ENCODE data around the gene MAGI1. TPM values are rescaled to one million over a fixed set of nuclear protein-coding genes. Genes with fewer than 3 reads are reported as not detected.
A peak's percentile ranks its signal among the peaks of the same experiment; 100 is the strongest.

The MAGI1 gene
- total and polyA plus RNA-seq, 10 donors = 3.5 to 104 (median 62.3) TPM

DNA sequence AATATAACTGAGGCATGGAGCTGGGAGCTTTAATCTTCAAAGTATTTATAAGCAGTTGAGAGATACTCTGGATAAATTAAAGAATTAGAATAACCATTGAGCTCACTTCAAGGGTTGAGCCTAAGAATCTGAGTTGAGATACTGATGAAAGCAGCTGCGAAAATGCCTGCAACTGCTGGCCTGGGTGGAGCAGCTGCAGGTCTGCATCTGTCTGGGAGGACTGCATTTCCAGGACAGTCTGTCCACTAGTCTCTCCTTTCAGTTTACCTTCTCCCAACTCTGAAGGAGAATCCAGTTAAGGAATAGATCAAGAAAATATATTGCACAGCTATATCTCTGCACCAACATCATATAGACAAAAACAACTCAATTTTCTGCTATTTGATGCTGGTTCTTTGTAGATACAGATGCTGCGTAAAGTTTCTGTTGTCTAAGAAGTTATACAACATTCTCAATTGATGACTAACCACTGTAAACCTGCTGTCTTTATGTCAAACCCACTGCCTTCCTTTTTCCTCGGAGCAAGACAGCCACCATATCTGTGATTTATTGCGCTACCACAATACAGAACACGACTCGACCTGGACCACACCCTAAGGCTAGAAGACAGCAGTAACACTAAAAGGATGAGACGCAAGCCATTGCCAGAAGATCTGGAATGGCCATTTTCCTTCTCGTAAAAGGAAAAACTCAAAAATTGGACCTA lies 245.1 kb downstream of the MAGI1 start:
- no peaks in the 10 kb centered on the region for H3K27me3 ChIP-seq (replicated peaks in 1 of 7)
- H3K4me1 ChIP-seq = peaks cover 0 to 12% (median 2%) of the 10 kb centered on the region in 6 donors
- H3K9me3 ChIP-seq = no peaks in the 10 kb centered on the region
- WGBS, 5 donors = 63 to 69% (median 67%) methylated on average over 8 of the region's 8 CpGs
- no peak for TF ChIP-seq POLR2AphosphoS5 (IDR thresholded peaks at IDR 0.05)
- TF ChIP-seq POLR2A (IDR thresholded peaks at IDR 0.05) = no peak
- TF ChIP-seq, protein P1, sequence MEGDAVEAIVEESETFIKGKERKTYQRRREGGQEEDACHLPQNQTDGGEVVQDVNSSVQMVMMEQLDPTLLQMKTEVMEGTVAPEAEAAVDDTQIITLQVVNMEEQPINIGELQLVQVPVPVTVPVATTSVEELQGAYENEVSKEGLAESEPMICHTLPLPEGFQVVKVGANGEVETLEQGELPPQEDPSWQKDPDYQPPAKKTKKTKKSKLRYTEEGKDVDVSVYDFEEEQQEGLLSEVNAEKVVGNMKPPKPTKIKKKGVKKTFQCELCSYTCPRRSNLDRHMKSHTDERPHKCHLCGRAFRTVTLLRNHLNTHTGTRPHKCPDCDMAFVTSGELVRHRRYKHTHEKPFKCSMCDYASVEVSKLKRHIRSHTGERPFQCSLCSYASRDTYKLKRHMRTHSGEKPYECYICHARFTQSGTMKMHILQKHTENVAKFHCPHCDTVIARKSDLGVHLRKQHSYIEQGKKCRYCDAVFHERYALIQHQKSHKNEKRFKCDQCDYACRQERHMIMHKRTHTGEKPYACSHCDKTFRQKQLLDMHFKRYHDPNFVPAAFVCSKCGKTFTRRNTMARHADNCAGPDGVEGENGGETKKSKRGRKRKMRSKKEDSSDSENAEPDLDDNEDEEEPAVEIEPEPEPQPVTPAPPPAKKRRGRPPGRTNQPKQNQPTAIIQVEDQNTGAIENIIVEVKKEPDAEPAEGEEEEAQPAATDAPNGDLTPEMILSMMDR (IDR thresholded peaks at IDR 0.05 in 8 of 11, conservative IDR thresholded peaks at IDR 0.05 in 3 of 11) = no peak
- intact Hi-C loops (cut with DNase I; ENCODE audit: low total_unique reads) = no loop called here
- no peak overlapping the region for H3K4me3 ChIP-seq
- DNase-seq = no peak
- H3K27ac ChIP-seq = peak overlapping the region in 1 of 8 donors; percentile 2
- no peaks in the 10 kb centered on the region for H3K36me3 ChIP-seq

DNA sequence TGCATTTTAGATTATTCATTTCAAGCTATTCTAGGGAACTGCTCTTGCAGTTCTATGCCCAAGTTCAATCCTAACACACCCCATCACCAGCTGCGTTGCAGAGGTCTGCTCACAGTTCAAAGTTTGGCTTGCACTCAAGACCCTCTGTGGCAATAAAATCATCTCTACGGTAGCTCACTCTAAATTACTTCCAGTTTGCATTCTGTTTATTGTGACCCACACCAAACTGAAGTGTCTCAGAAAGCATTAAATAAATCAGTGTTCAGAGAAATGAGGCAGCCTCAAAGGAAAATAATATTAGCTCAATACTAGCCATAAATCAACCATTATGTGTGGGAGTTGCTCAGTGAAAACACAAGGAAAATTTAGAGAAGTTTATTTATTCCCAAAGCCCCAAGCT lies 250.3 kb downstream of the MAGI1 start:
- Histone ChIP-seq H3K27ac (peak overlapping the region in 6 of 8 donors; percentile 44 to 77 (median 66)), H3K4me1 (peaks cover 0 to 29% (median 8%) of the 10 kb centered on the region in 6 donors), H3K9me3 (no peaks in the 10 kb centered on the region), H3K4me3 (no peak overlapping the region), H3K36me3 (no peaks in the 10 kb centered on the region), H3K27me3 (replicated peaks in 1 of 7) (no peaks in the 10 kb centered on the region)
- intact Hi-C loops (cut with DNase I; ENCODE audit: low total_unique reads) = loop anchor here (10.0 kb wide), 2 partner anchors 246 to 346 kb away; partner anchors contain the start of gene MAGI1
- 64 to 76% (median 67%) methylated on average over 2 of the region's 2 CpGs for WGBS, 5 donors
- TF ChIP-seq POLR2AphosphoS5 (IDR thresholded peaks at IDR 0.05) = no peak
- TF ChIP-seq, protein P1 (IDR thresholded peaks at IDR 0.05 in 8 of 11, conservative IDR thresholded peaks at IDR 0.05 in 3 of 11) = no peak
- TF ChIP-seq POLR2A (IDR thresholded peaks at IDR 0.05) = no peak
- no peak for DNase-seq

DNA sequence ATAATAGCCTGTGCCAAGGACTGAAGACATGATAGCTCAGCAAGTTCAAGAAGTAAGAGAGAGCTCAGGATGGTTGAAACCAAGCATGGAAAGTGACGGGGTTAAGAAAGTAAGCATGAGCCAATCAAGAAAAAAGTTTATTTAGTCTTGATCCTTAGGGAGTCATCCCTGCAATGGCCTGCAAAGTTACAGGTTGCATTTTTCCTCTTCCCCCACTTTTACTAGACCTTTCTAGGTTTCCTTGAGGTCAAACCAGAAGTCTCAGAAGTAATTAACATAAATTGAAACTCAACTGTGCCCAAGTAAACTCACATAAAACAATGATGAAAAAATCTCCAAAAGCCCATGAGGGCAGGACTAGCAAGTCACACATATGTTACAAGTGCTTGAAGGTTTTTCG lies 250.9 kb downstream of the MAGI1 start:
- Histone ChIP-seq H3K9me3 (no peaks in the 10 kb centered on the region), H3K27ac (peak overlapping the region in 7 of 8 donors; percentile 23 to 77 (median 62)), H3K4me3 (no peak overlapping the region), H3K36me3 (no peaks in the 10 kb centered on the region), H3K4me1 (peaks cover 0 to 29% (median 8%) of the 10 kb centered on the region in 6 donors), H3K27me3 (replicated peaks in 1 of 7) (no peaks in the 10 kb centered on the region)
- DNase-seq = no peak
- TF ChIP-seq POLR2A (IDR thresholded peaks at IDR 0.05) = no peak
- TF ChIP-seq, protein P1 (IDR thresholded peaks at IDR 0.05 in 8 of 11, conservative IDR thresholded peaks at IDR 0.05 in 3 of 11) = no peak
- no peak for TF ChIP-seq POLR2AphosphoS5 (IDR thresholded peaks at IDR 0.05)
- WGBS, 5 donors = 79 to 93% (median 83%) methylated on average over 2 of the region's 2 CpGs
- intact Hi-C loops (cut with DNase I; ENCODE audit: low total_unique reads) = loop anchor here (10.0 kb wide), 2 partner anchors 247 to 347 kb away; partner anchors contain the start of gene MAGI1

DNA sequence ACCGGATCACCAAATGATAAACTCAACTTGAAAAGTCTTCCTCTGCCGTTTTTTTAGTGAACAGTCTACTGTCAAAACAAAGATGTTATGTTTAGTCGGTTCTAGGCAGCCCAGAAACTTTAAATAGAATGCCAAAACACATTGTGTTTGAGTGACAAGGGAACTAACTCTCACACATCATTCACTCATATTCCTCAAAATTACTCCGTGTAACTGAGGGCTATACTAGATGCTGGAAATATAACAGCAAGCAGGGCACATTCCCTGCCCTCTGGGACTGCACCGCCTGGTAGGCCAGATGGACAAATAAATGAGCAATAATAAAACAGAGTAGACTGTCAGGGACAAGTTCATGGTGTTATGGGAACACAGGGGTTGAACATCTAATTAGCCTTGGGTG lies 251.4 kb downstream of the MAGI1 start:
- peak overlapping the region in 6 of 8 donors; percentile 40 to 77 (median 66) for H3K27ac ChIP-seq
- WGBS, 5 donors = 29 to 46% (median 40%) methylated on average over 5 of the region's 5 CpGs
- no peaks in the 10 kb centered on the region for H3K9me3 ChIP-seq
- TF ChIP-seq POLR2AphosphoS5 (IDR thresholded peaks at IDR 0.05) (peak in 1 of 3 donors; percentile 43), POLR2A (IDR thresholded peaks at IDR 0.05) (no peak)
- TF ChIP-seq, protein P1 (IDR thresholded peaks at IDR 0.05 in 8 of 11, conservative IDR thresholded peaks at IDR 0.05 in 3 of 11) = no peak
- no peaks in the 10 kb centered on the region for H3K27me3 ChIP-seq (replicated peaks in 1 of 7)
- H3K4me1 ChIP-seq = peaks cover 0 to 29% (median 8%) of the 10 kb centered on the region in 6 donors
- H3K36me3 ChIP-seq = no peaks in the 10 kb centered on the region
- no peak overlapping the region for H3K4me3 ChIP-seq
- intact Hi-C loops (cut with DNase I; ENCODE audit: low total_unique reads) = loop anchor here (10.0 kb wide), 2 partner anchors 247 to 347 kb away; partner anchors contain the start of gene MAGI1
- no peak for DNase-seq
